ENCODE measurements around the gene SSR4.

The SSR4 gene

GRCh38 chrX:153762626-153763173 is 31.8 kb upstream of the SSR4 start:
- no peak overlapping the region for H3K4me3 ChIP-seq (ENCODE audit: low read length)
- TF ChIP-seq CTCF (conservative IDR thresholded peaks at IDR 0.05; ENCODE audit: low read depth, low read length): no peak
- DNase-seq (ENCODE audit: low read depth): no peak

- TF ChIP-seq CTCF (conservative IDR thresholded peaks at IDR 0.05; ENCODE audit: low read depth, low read length): no peak
- no peak overlapping the region for H3K4me3 ChIP-seq (ENCODE audit: low read length)
- DNase-seq (ENCODE audit: low read depth): no peak
These were observed 31.1 kb upstream of the SSR4 start for GRCh38 chrX:153763298-153763932.

DNA sequence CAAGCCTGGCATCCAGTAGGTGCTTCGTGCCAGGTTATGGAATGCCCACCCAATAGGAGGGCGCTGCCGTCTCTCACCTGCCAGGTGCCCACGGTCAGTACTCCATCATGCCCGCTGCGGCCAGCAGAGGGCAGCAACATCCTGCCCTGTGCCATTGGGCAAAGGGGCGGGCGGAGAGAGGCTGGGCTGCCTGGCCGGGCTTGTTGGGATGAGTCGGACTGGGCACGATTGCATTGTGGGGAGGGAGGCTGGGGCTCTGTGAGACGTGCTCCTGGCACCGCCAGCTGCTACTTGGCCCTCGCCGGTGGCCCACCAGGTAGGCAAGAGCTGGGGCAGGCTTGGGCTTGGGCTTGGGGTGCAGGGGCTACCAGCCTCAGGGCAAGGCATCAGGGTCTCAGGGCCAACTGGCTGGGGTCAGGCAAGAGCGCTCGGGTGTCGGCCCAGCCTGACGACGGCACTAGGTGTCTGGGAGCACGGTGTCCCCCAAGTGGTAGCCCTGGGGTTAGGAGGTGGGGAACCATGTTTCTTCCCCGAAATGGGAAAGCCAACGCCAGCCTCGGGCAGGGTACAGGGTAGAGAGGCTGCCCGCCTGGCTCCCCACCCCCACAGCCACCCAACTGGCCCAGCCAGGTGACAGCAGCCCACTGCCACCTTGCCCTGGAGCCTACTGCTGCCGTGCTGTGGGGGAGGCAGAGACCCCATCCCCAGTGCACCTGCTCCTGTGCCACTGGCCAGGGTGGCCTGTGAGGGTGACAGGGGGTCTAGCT is 30.3 kb upstream of the SSR4 start, which contains the start of gene PLXNB3:
Gene PLXNB3, plus strand, starts transcription at position 261 of the 767 bp plus-strand sequence. CDS start 1,287 bp downstream, outside the sequence.
- TF ChIP-seq CTCF (conservative IDR thresholded peaks at IDR 0.05; ENCODE audit: low read depth, low read length): peak; percentile 78
- H3K4me3 ChIP-seq (ENCODE audit: low read length): peak within 1 kb of the TSS; percentile 50

GRCh38 chrX:153764786-153765137 is 29.7 kb upstream of the SSR4 start:
- DNase-seq (ENCODE audit: low read depth): no peak
- peak overlapping the region; percentile 50 for H3K4me3 ChIP-seq (ENCODE audit: low read length)
- no peak for TF ChIP-seq CTCF (conservative IDR thresholded peaks at IDR 0.05; ENCODE audit: low read depth, low read length)

More for the DNA sequence above, 30.3 kb upstream of the SSR4 start, which contains the start of gene PLXNB3:
- DNase-seq (ENCODE audit: low read depth): peak; percentile 30

DNA sequence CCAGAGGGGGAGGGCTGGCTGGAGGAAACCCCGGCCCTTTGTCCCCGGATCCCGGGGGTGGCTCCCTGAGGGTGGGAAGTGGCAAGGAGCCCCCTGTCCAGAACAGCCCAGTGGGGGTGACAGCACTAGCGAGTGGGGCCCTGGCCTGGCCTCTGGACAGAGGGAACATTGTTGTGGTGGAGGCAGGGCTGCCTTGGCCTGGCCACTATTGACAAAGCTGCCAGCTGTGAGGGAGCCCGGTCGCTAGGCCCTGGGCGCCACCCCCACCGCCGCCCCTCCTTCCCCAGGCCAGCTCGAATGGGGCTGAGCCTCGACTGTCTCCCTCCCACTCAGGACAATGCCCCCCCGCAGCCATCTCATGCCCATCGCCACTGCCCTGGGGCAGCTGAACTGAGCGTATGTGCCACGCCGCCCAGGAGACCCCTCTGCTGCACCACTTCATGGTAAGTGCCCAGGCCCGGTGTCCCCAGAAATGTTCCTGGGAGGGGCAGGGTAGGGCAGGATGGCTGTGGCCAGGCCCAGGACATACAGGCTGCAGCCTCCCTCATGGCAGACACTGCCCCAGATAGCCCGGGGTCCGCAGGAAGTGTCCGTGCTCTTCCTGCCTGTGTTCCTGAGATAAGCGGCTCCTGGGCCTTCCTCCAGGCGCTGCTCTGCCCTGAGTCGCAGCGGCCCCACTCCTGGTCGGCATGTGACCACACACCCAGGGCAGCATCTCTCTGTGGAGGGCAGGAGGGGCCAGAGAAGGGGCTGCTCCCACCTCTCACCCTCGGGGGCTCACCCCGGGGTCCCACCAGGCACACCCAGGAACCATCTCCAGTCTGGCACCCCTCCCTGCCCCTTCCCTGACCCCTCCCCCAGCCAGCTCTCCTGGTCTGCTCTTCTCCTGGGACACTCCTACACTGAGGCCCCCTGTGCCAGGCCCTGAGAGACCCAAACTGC is 29.1 kb upstream of the SSR4 start:
- TF ChIP-seq CTCF (conservative IDR thresholded peaks at IDR 0.05; ENCODE audit: low read depth, low read length): no peak
- H3K4me3 ChIP-seq (ENCODE audit: low read length): peak overlapping the region; percentile 50
- DNase-seq (ENCODE audit: low read depth): no peak

DNA sequence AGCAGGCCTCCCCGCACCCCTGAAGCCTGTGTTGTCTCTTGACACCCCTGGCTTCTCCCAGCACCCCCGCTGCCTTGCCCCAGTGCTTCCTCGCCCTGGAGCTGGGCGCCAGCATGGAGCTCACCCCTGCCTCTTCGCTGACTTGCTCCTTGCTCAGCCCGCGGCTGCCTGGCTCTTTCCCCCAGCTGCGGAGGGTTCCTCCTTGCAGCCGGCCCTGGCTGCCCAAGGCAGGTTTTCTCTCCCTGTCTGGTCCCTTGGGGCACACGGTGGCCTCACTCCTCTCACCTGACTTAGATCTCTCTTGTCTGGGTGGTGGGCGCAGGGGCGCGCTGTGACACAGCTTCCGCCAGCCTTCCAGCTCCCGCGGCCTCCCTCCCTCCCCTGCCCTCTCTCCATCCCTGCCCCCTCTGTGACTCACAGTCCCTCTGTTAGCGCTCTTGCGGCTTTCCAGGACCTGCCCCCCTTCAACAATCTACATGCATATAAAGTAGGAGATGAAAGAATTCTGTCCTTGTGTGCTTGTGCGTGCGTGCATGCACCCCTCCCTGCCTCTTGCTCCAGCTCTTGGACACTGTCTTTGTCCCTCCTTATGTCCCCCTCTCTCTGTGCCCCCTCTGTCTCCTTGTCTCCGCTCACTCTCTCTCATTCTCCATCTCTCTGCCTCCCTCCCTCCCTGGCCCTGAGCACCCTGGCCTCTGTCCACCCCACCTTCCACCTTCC is 28.2 kb upstream of the SSR4 start:
- TF ChIP-seq CTCF (conservative IDR thresholded peaks at IDR 0.05; ENCODE audit: low read depth, low read length): no peak
- peak; percentile 38 for DNase-seq (ENCODE audit: low read depth)
- H3K4me3 ChIP-seq (ENCODE audit: low read length): peak overlapping the region; percentile 50

All from retinal pigment epithelial cell (primary cell).